ENCODE data around the gene GALNT1. TPM values are rescaled to one million over a fixed set of nuclear protein-coding genes. Genes with fewer than 3 reads are reported as not detected.

GALNT1 gene
- total and polyA plus RNA-seq, 3 donors from 2014 or later = 27.3 to 67.0 (median 55.7) TPM

GRCh38 chr18:35588122-35588521 lies 6.6 kb downstream of the GALNT1 start:
- no peak overlapping the region for H3K27ac ChIP-seq
- TF ChIP-seq POLR2A (IDR thresholded peaks at IDR 0.05) (no peak), CTCF (IDR thresholded peaks at IDR 0.05) (no peak)
- H3K4me3 ChIP-seq = no peak overlapping the region
- 86 to 96% methylated on average over 4 of the region's 4 CpGs for WGBS, 2 donors
- no peak for DNase-seq
- no peaks in the 10 kb centered on the region for H3K36me3 ChIP-seq (ENCODE audit: low read depth, missing control alignments)
- peaks cover 3% of the 10 kb centered on the region for H3K4me1 ChIP-seq
- H3K27me3 ChIP-seq = no peaks in the 10 kb centered on the region
- intact Hi-C loops (cut with DNase I; ENCODE audit: low total_unique reads) = no loop called here
- no peaks in the 10 kb centered on the region for H3K9me3 ChIP-seq

GRCh38 chr18:35588995-35589394 lies 7.5 kb downstream of the GALNT1 start:
- TF ChIP-seq CTCF (IDR thresholded peaks at IDR 0.05) = no peak
- H3K4me3 ChIP-seq = no peak overlapping the region

GRCh38 chr18:35589546-35589945 lies 8.0 kb downstream of the GALNT1 start:
- intact Hi-C loops (cut with DNase I; ENCODE audit: low total_unique reads) = no loop called here

More at GRCh38 chr18:35588995-35589394, 7.5 kb downstream of the GALNT1 start:
- WGBS, 2 donors = 89 to 90% methylated on average over 6 of the region's 6 CpGs
- intact Hi-C loops (cut with DNase I; ENCODE audit: low total_unique reads) = no loop called here
- H3K27me3 ChIP-seq = no peaks in the 10 kb centered on the region
- no peaks in the 10 kb centered on the region for H3K4me1 ChIP-seq
- H3K9me3 ChIP-seq = no peaks in the 10 kb centered on the region
- DNase-seq = no peak
- H3K36me3 ChIP-seq (ENCODE audit: low read depth, missing control alignments) = no peaks in the 10 kb centered on the region
- H3K27ac ChIP-seq = no peak overlapping the region

GRCh38 chr18:35590935-35591334 lies 9.4 kb downstream of the GALNT1 start:
- H3K4me3 ChIP-seq = no peak overlapping the region
- 84 to 94% methylated on average over 1 of the region's 1 CpG for WGBS, 2 donors
- TF ChIP-seq CTCF (IDR thresholded peaks at IDR 0.05) (no peak), POLR2A (IDR thresholded peaks at IDR 0.05) (no peak)
- no peak overlapping the region for H3K27ac ChIP-seq
- no peaks in the 10 kb centered on the region for H3K27me3 ChIP-seq
- no peaks in the 10 kb centered on the region for H3K9me3 ChIP-seq
- DNase-seq = no peak
- intact Hi-C loops (cut with DNase I; ENCODE audit: low total_unique reads) = no loop called here
- H3K4me1 ChIP-seq = peaks cover 9% of the 10 kb centered on the region
- no peaks in the 10 kb centered on the region for H3K36me3 ChIP-seq (ENCODE audit: low read depth, missing control alignments)

More at GRCh38 chr18:35589546-35589945, 8.0 kb downstream of the GALNT1 start:
- 92 to 94% methylated on average over 1 of the region's 1 CpG for WGBS, 2 donors
- Histone ChIP-seq H3K27me3 (no peaks in the 10 kb centered on the region), H3K27ac (no peak overlapping the region), H3K4me3 (no peak overlapping the region), H3K4me1 (no peaks in the 10 kb centered on the region), H3K9me3 (no peaks in the 10 kb centered on the region), H3K36me3 (ENCODE audit: low read depth, missing control alignments) (no peaks in the 10 kb centered on the region)
- DNase-seq = no peak
- TF ChIP-seq POLR2A (IDR thresholded peaks at IDR 0.05) (no peak), CTCF (IDR thresholded peaks at IDR 0.05) (no peak)

GRCh38 chr18:35592298-35592697 lies 10.8 kb downstream of the GALNT1 start:
- TF ChIP-seq POLR2A (IDR thresholded peaks at IDR 0.05) (no peak), CTCF (IDR thresholded peaks at IDR 0.05) (no peak)
- DNase-seq = no peak
- no peak overlapping the region for H3K4me3 ChIP-seq
- H3K4me1 ChIP-seq = peaks cover 9% of the 10 kb centered on the region
- intact Hi-C loops (cut with DNase I; ENCODE audit: low total_unique reads) = no loop called here
- no peaks in the 10 kb centered on the region for H3K36me3 ChIP-seq (ENCODE audit: low read depth, missing control alignments)
- H3K27ac ChIP-seq = no peak overlapping the region
- no peaks in the 10 kb centered on the region for H3K9me3 ChIP-seq
- H3K27me3 ChIP-seq = no peaks in the 10 kb centered on the region

Measured in testis (tissue), 3 donors.